ENCODE measurements around the gene TANGO2.

Gene TANGO2

DNA sequence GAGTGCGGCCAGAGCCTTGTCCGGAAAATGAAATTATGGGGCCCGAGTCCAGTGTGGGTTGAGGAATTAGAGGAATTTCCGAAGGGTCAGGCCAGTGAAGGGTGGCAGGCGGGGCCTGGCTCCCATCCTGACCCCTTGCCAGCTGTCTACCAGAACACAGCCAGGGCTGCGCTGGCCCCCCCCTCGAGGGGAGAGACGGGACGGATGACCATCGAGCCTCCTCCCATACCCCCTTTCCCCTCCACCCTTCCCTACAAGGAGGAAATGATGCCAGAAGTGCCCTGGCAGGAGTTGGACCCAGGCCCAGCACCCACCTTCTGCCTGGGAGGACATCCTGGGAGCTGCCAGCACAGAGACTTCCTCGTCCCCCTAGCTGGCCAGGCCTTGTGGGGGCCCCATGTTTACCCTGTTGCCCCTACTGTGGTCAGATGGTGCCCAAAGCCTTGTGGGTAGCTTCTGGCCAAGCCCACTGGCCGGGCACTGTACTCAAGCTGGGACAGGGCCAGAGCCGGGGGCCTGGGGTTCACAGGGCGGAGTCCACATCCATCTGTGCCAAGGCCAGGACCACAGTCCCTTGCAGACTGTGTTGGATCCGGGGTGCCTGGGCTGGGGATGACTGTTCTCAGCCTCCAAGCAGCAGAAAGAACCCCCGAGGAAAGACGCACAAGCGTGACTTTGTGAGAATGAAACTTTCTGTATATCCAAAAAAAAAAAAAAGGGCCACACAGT lies 25.1 kb upstream of the TANGO2 start:
- DNase-seq (ENCODE audit: low spot score), result no peak

DNA sequence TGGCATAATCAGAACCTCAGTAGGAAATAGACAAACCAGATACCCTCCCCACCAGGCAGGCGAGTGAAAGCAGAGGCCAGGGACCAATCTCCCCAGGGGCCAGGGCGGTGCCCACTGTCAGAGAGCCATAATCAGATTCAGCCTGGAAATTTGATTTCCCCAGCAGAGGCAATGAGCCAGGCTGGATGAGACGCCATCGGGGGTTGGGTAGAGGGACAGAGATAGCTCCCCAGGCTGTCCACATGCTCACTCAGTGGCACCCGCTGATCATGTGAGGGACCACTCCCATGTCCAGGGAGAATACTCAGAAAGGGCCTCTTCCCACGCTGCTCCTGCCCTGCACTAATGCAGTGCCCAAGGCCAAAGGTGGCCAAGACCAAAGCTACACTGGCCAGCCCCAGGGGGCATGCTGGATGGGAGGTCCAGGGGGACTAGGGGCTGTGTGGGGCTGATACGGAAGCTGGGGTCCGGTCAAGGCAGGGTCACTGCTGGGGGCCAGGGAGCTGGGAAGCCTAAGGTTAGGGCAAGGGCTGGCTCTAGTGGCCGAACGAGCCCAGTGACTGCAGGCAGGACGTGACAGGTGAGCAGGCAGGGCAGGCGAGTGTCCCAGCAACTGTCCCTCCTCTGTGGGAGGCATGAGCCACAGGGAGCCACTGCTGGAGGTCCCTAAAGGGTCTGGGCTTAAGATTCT lies 24.1 kb upstream of the TANGO2 start:
- no peak for DNase-seq (ENCODE audit: low spot score)

DNA sequence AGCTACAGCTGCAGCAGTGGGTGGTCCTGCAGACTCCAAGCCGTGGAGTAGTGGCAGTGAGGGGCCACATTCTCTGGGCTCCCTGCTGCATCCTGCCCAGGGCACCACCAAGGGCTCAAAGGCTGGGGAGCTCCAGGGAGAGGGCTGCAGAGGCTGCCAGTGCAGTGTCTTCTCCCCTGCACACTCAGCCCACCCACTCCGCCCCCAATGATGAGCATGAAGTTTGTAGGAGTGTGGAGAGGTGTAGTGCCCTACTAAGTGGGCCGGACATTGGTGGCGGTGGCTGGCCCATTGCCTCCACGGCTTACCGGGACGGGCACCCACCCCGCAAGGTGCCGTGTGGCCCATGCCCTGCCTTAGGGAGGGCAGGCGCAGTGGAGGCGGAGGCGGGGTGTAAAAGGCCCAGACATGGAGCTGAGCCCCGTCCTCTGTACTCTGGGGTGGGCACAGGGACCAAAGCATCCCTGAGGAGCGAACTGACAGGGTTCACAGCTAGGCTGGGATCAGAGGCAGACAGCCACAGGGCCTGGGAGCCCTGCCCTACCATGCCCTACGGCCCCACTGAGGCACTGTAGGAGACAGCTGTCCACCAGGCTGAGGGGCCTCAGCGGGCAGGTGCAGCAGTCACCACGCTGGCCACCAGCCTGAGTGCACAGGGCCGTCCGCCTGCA lies 23.2 kb upstream of the TANGO2 start:
- no peak for DNase-seq (ENCODE audit: low spot score)

DNA sequence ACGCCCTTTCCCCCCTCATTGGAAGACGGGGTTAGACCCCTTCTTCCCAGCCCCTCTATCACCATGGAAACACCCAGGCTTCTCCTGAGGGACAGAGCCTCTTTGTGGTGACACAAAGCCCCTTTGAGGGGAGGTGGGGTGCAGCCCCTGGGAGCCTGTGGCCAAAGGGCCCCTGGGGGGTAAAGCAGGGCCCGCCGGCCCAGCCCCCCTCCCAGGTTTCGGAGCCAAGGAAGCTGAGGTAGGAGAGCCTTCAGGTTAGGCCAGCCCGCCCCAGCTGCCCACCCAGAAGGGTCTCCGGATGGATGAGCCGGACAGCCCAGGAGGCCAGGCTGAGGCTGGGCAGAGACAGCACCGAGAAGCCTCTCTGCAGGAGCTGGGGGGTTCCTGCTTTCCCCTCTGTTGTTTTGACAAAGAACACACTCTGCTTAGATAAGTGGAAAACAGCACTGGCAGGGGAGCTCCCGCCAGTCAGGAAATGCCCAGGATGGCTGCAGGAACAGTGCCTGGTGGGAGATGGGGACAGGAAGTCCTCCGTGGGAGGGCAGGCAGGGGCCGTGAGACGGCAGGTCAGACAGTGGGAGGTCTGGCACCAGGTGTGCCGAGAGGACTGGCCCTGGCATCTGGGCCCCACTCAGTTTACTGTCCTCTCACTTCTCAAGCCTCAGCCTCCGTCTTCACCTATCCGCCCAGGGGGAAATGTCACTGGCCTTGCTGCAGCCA lies 22.5 kb upstream of the TANGO2 start:
- DNase-seq (ENCODE audit: low spot score), result no peak

DNA sequence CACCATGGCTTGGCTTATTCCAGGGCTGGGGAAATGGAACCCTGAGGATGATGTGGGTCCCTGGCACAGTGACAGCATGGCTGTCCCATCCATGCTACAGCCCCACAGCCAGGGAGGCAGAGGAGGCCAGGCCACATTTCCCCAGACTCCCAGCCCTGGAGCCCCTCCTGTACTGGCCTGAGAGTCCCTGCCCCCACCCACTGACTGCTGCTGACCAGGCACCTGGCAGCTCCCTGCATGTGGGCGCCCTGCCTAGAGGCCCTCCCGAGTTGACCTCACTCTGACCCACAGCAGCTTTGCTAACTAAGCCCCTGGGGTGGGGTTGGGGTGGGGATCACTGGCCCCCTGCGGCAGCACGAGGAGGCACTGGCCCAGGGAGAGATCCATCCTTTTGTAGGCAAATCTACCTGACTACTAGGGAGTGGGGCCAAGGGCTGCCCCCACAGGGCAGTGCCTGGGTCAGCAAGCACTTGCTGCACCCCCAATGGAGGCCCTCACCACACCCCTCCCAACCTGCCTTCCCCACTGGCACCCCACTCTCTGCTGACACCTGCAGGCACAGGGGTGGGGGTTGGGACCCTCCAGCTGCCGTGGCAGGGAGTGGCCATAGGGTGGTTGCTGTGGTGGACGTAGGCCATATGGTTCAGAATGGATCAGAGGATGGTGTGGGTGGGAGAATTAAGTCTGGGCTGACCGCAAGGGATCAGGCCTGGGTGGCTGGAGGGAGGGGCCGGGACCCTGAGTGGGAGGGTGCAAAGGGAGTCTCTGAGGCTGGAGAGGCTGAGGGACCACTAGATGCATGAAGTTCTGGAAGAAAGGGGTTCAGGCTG lies 21.7 kb upstream of the TANGO2 start:
- no peak for DNase-seq (ENCODE audit: low spot score)

DNA sequence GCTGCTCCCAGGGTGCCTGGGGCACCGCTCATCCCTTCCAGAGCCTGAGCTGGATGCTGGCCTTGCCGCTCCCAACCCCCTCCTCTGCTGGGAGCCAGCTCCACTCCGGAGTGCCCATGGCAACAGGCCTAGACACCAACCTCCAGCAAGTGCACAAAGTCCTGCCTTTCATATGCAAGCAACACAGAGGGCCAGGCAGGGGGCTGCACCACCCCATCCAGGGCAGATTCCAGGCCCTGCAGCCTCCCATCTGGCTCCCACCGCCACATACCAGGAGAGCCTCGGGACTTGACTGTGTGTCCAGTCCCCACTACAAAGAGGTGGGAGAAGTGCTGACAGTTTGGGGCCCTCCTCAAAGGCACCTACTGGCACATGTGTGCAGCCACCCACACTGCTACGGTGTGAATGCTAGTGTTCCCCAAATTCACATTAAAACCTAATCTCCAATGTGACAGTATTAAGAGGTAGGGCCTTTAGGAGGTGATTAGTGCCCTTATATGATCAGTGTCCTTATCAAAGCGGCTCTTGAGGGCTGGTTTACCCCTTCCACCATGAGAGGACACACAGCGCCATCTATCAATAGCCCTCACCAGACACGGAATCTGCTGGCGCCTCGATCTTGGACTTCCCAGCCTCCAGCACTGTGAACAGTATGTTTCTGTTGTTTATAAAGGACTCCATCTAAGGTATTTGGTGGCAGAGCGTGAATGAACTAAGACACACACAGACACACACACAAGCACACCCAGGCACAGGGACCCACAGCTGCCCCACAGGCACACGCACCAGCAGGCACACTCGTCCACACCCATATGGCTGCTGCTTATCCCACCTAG lies 20.4 kb upstream of the TANGO2 start:
- DNase-seq (ENCODE audit: low spot score), result no peak

DNA sequence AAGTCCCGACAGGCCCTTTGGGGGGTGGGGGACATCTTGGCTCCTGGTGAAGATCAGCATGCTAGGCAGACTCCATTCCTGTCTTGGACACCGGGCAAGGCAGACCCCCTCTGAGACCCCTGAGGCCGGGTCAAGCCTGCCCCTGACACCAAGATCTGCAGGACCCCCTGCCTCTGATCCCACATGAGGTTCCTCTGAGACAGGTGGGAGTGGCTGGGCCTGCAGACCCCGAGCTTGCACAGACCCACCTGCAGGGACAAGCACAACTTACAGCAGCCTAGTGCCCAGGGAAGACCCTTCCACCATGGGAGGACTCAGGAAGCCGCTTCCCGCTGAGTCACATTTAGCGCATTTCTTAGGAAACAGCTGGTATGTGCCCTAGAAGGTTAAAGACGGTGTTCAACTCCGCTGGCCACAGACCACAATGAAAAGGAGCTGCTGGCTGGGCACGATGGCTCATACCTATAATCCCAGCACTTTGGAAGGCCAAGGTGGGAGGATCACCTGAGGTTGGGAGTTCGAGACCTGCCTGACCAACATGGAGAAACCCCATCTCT lies 19.8 kb upstream of the TANGO2 start:
- no peak for DNase-seq (ENCODE audit: low spot score)

DNA sequence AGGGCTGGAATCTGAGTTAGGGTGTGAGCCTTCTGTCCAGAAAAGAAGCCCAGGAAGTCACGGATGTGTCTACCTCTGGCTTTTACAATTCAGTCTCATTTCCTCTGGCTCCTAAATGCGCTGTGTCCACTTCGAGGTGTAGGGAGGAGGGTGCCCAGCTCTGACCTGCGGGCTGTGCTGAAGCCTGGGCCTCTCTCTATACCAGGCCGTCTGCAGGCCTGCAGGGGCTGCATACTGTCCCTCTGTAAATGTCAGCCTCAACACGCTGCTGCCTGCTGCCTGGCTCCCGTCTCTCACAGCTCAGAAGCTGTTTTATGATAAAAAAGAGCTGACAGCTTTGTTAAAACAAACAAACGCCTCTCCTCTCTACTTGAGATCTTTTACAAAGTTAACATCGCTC lies 18.8 kb upstream of the TANGO2 start:
- no peak for DNase-seq (ENCODE audit: low spot score)

DNA sequence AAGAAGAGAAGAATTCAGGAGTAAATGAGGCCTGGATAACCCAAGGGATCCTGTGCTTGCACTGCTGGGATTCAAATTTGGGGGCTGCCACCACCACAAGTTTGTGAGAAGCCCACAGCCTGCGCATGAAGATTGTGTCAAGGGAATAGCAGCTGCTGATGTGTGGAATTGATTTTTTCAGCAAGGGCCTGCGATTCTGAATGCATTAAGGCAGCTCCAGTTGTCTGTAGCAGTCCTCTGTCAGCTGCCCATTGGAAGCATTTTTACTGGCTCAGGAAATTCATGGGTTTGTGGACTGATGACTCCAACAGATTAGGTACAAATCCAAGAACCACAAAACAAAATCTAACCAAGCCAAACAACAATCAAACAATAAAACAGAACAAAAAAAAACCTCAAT lies 18.3 kb upstream of the TANGO2 start:
- DNase-seq (ENCODE audit: low spot score), result no peak

DNA sequence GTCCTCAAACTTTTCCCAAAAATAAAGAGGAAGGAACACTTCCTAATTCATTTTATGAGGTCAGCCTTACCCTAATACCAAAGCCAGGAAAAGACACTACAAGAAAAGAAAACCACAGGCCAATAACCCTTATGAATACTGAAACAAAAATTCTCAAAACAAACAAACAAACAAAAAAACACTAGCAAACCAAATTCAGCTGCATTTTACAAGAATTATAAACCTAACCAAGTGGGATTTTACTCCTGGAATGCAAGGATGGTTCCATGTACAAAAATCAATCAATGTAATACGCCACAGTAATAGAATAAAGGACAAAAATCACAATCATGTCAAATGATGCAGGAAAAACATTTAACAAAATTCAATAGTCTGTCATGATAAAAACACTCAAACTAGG lies 17.6 kb upstream of the TANGO2 start:
- no peak for DNase-seq (ENCODE audit: low spot score)

DNA sequence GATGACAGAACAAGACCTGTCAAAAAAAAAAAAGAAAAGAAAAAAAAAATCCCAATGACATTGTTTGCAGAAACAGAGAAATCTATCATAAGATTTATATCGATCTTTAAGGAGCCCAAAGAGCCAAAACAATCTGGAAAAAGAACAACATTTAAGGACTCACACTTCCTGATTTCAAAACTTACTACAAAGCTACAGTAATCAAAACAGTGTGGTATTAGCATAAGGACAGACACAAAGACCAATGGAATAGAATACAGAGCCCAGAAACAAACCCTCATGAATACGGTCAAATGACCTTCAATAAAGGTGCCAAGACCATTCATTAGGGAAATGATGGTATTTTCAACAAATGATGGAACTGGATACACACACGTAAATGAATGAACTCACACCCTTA lies 16.4 kb upstream of the TANGO2 start:
- no peak for DNase-seq (ENCODE audit: low spot score)

DNA sequence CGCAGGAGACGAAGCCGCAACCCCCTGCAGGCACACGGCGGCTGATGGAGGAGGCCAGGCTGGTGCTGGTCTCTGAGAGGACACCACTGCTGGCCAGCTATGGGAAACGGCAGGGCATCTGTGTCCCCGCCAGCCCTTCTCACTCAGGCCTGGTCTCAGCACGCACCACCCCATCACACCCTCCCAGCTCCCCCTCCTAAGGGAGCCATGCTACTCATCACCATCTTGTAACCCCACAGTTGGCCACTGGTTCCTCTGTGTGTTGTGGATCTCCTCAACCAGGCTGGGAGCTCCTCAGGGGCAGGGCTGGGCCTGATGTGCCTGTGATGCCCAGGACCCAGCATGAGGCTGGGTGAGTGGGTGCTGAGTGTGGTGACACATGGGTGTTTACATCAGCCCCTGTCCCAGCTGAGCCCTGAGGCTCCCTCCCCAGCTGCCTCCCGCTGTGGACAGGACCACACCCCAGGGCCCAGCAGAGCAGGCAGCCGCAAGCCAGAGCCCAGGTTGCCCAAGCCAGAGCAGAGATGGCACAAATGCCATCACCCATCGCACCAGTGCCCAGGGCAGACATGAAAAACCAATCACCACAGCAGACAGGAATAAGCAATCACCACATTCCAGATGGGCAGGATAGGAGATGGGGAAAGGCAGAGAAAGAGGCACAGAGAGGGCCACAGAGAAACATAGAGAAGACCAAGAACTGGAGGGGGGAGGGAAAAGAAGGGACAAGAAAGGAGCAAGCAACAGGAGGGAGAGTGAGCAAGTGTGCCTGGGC lies 12.5 kb upstream of the TANGO2 start:
- no peak for DNase-seq (ENCODE audit: low spot score)

DNA sequence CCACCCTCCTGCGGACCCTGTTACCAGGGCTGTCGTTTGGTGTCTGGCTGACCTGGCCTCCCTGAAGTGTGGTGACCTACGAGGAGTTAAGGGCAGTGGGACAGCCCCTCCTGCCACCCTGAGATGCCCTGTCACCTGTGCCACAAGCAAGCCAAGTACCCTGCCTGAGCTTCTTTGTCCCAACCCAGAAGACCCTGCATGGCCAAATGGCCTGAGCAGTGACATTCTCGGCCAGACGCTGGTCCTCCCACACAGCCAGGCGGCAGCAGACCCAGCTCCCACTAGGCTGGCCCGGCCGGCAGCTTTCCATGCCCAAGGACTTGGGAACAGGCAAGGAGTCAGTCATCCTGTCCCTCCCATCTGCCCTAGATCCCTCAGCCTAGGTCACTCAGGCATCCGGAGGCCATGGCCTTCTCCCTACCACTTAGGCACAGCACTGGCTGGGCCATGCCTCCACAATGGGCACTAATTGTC lies 11.9 kb upstream of the TANGO2 start:
- DNase-seq (ENCODE audit: low spot score), result no peak

DNA sequence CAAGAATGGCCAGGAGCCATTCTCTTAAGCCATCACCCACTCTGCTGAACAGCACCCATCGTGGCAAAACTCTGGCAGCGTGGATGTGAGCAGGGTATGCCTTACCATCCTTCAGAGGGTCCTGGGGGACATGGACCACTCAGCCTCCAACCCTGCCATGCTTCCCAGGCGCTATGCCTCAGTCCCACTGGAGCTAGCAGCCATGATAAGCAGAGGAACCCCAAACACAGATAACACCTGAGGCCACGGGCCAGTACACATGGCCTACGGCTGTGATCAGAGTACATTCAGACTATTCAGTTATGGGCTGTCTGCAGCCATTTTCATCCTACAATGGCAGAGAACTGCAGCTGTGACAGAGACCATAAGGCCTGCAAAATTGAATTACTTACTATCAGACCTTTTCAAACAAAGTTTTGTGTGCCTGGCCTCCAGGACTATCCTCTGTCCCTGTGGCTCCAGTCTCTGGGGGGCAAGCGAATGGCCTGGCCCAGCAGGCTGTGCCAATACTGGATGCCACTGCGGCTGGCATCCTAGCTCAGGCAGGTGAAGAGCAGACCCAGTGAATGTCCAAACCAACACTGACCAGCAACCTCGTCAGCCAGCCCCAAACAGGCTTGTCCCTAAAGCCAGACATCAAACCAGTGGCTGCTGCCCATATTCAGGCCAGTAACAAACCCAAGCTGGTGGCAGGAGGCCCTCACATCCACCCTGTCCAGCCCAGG lies 11.2 kb upstream of the TANGO2 start:
- no peak for DNase-seq (ENCODE audit: low spot score)

DNA sequence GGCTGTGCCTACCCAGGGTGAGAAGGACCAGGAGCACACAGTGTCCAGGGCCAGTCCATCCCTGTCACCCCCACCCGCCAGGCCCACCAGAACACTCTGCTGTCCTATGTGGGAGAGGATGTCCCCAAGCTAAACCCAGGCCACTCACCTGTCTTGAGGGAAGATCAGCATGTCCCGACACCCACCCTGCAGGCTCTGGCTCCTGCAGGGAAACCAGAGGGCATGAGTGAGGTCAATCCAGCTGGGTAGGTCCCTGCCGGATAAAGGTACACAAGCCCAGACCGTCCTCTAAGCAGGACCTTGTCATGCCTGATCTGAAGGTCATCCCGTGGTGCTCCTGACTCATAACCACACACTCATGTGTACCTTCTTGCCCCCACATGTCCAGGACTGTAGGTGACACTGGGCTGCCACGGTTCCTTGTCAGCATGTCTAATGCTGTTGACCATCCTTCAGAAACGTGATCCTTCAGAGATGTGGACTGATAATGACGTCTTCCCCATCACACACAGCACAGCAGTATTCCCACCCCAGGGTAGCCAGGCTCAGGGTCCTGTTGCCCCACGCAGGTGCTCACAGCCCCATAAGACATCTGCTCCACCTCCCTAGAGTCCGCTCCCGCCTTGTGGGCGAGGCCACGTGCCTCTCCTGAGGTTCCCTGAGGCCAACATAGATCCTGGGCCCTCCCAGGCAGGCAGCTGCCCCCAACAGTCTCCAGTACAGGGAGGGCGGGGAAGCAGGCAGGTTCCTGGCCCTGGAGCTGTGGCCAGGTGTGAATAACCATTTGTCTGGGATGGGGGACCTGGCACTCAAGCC lies 10.4 kb upstream of the TANGO2 start:
- DNase-seq (ENCODE audit: low spot score), result no peak

DNA sequence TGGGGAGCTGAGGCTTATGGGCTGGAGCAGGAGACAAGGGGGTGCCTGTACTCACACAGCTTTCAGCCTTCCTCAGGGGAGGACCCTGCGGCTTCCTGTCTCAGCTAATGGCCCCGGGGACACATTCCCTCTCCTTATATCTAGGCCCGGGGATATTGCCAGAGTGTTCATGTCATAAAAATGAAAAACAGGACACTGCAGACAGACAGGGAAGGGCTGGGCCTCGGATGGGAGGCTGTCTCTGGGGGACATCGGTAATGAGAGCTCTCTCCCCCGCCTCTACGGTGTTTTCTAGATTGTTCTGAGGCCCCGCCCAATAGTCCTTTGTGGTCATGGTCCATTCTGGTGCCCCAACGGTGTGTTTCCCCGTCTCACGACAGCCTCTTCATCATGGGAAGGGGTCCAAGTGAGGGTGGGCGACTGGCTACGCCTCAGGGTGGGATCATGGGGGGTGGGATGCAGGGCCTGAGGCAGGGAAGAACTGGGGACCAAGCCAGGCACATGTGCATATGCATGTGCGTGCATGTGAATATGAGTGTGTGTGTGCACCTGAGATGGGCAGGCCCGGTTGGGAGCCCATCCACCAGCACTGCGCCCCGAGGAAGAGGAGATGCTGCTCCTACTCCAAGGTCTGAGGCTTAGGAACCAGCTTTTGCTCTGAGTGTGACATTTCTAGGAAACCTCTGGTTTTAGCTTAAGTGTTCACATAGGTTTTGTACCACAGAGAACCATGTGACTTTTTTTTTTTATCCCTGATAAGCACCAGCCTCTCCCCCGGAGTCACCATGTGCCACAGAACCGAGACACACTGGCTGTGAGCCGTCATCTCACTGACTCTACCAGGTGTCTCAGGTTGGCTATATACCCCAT lies 9.6 kb upstream of the TANGO2 start:
- DNase-seq (ENCODE audit: low spot score), result no peak
